ENCODE results near the gene ANO6. TPM values are rescaled to one million over a fixed set of nuclear protein-coding genes. Genes with fewer than 3 reads are reported as not detected.

The ANO6 gene
- total and polyA plus RNA-seq, 2 of the 4 experiments (the other 2 are of a cell fraction): 21.6 to 41.0 TPM

- Histone ChIP-seq H2BK20ac (ENCODE audit: low read depth, low read length) (no peak overlapping the region), H4K91ac (ENCODE audit: insufficient read depth, low read depth, low read length) (no peak overlapping the region; the same call in 1 of the 2 replicates), H3K36me3 (ENCODE audit: control insufficient read depth, insufficient read depth, low read length) (peaks cover 2% of the 10 kb centered on the region; the same call in 1 of the 2 replicates), H3K79me1 (ENCODE audit: low read depth in 1 of 2, low read length in 2 of 2) (peaks cover 22 to 44% of the 10 kb centered on the region in 2 experiments), H3K4me1 (ENCODE audit: control insufficient read depth, insufficient read depth, low read length) (peaks cover 5% of the 10 kb centered on the region; the same call in 1 of the 2 replicates), H3K56ac (ENCODE audit: extremely low read depth, insufficient read depth, low read length) (no peak overlapping the region), H4K8ac (ENCODE audit: low read depth in 2 of 2, low read length in 2 of 2) (no peak overlapping the region), H2AK9ac (replicated peaks; ENCODE audit: low read depth, low read length, poor library complexity) (no peak overlapping the region), H4K20me1 (ENCODE audit: insufficient read depth, low read length) (no peaks in the 10 kb centered on the region), H3K14ac (replicated peaks; ENCODE audit: low read depth, low read length) (no peak overlapping the region), H3K4me3 (ENCODE audit: insufficient read depth, low read depth, low read length) (no peak overlapping the region), H2AFZ (replicated peaks; ENCODE audit: low read length, poor library complexity) (no peak overlapping the region), H2AK5ac (ENCODE audit: low read depth, low read length) (no peak overlapping the region), H3K9me3 (ENCODE audit: control insufficient read depth, insufficient read depth, low read length) (no peaks in the 10 kb centered on the region), H3K4ac (ENCODE audit: low read depth, low read length) (no peak overlapping the region), H3K27me3 (ENCODE audit: control insufficient read depth, insufficient read depth, low read length) (no peaks in the 10 kb centered on the region), H3K9me1 (ENCODE audit: insufficient read depth, low read length) (peaks cover 4% of the 10 kb centered on the region; the same call in 1 of the 2 replicates), H3K27ac (ENCODE audit: insufficient read depth, low read length) (no peak overlapping the region), H3K4me2 (ENCODE audit: low read depth, low read length) (no peak overlapping the region), H2BK120ac (ENCODE audit: low read depth, low read length) (no peak overlapping the region), H3K18ac (ENCODE audit: low read depth, low read length) (no peak overlapping the region), H3K9ac (ENCODE audit: low read depth, low read length) (no peak overlapping the region), H2BK5ac (ENCODE audit: low read depth, low read length, poor library complexity, severe bottlenecking) (no peak overlapping the region), H2BK15ac (ENCODE audit: low read depth, low read length) (no peak overlapping the region), H3K23ac (ENCODE audit: low read depth, low read length) (no peak overlapping the region), H4K5ac (ENCODE audit: low read depth, low read length) (no peak overlapping the region)
- no TSS peak for BruUV-seq (replicated peaks)
- in situ Hi-C loops (cut with MboI; ENCODE audit: low sequenced_read_pairs): no loop called here
- POLR2A ChIA-PET (ENCODE audit: unreplicated experiment): no interaction called here
- CTCF ChIA-PET: interaction anchor here (0.6 to 1.0 kb wide), 3 partner anchors 26 to 128 kb away, joined by 3 read pairs; partner anchors contain the start of gene ANO6
- DNase-seq (peak; percentile 63), ATAC-seq (ENCODE audit: low read depth) (peak; percentile 94)
- dilution Hi-C loops (cut with HindIII; ENCODE audit: low sequenced_read_pairs, unreplicated experiment): no loop called here
- intact Hi-C loops (cut with micrococcal nuclease): no loop called here
- TF ChIP-seq USF2 (IDR thresholded peaks at IDR 0.05; ENCODE audit: low read depth, low read length): no peak
- TF ChIP-seq FOS (IDR thresholded peaks at IDR 0.05; ENCODE audit: low read depth, low read length): peak; percentile 27; the same call in 1 of the 2 replicates
- 100% methylated on average over 3 of the region's 6 CpGs; no CpG with 5 or more reads in 1 of the 2 experiments for WGBS, 2 experiments (ENCODE audit: extremely low coverage in 2 of 2, insufficient read length in 1 of 2)
These were observed 127.6 kb downstream of the ANO6 start for GRCh38 chr12:45343269-45344051.

All from IMR-90 (cell line).